Esophagus muscularis mucosa (tissue), 3 donors: ENCODE results near the gene TMEM131L.

Experiments
- CTCF ChIP-seq, 3 experiments: fragments of 200-600 bp in 2 of 3; fragments of 450-650 bp in 1 of 3; sonication (generic) in 2 of 3; IDR thresholded peaks; one replicate each; pipeline ENCODE4 v1.5.1; 2017 to 2019; ENCODE audit warnings: antibody characterized with exemption in 3 of 3, mild to moderate bottlenecking in 2 of 3, moderate library complexity in 1 of 3
- POLR2A ChIP-seq: fragments of 450-650 bp; IDR thresholded peaks from one replicate; pipeline ENCODE4 v1.6.1; 2017; ENCODE audit warnings: antibody characterized with exemption, moderate library complexity, mild to moderate bottlenecking, low read depth
- POLR2AphosphoS5 ChIP-seq, 2 donors: sonication (generic); formaldehyde crosslinking; IDR thresholded peaks; one replicate each; pipeline ENCODE4 v1.6.1; 2017; ENCODE audit warnings: antibody characterized with exemption in 2 of 2

DNA sequence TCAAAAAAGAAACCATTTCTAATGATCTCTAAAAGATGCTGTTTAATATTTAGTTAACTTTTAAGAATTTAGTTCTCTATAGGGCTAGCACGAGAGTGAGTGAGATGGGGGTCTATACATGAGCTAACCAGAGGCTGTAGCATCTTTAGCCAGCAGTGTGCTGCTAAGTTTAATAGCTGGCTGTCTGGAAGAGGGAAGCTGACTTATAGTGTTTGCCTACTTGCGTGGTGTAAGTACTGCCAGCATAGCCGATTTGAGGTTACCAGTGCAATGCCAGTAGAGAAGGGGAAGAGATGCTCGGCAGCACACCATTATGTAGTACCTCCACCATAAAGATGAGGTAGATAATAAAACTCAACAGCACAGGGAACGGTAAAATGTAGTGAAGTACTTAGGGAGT lies 47.1 kb upstream of the TMEM131L start:
- no peak for TF ChIP-seq CTCF (IDR thresholded peaks at IDR 0.05)
- no peak for TF ChIP-seq POLR2A
- no peak for TF ChIP-seq POLR2AphosphoS5 (IDR thresholded peaks at IDR 0.05)
